Stimulated activated CD4-positive, alpha-beta T cell treated with anti-CD3 and anti-CD28 coated beads, Interleukin-12 subunit alpha, Interleukin-12 subunit beta, amount 100 ng/mL, for 4 hours (primary cell): ENCODE measurements around the gene MEDAG.

Experiments
- DNase-seq: peaks from one replicate; pipeline ENCODE4 v3.0.0-alpha.2; 2020

MEDAG gene

GRCh38 chr13:30873499-30873898 lies 32.6 kb upstream of the MEDAG start:
- no peak for DNase-seq

GRCh38 chr13:30874111-30874510 lies 32.0 kb upstream of the MEDAG start:
- no peak for DNase-seq

GRCh38 chr13:30874561-30874960 lies 31.5 kb upstream of the MEDAG start:
- DNase-seq = no peak

- DNase-seq = no peak
These were observed 28.7 kb upstream of the MEDAG start for GRCh38 chr13:30877335-30877734.

DNA sequence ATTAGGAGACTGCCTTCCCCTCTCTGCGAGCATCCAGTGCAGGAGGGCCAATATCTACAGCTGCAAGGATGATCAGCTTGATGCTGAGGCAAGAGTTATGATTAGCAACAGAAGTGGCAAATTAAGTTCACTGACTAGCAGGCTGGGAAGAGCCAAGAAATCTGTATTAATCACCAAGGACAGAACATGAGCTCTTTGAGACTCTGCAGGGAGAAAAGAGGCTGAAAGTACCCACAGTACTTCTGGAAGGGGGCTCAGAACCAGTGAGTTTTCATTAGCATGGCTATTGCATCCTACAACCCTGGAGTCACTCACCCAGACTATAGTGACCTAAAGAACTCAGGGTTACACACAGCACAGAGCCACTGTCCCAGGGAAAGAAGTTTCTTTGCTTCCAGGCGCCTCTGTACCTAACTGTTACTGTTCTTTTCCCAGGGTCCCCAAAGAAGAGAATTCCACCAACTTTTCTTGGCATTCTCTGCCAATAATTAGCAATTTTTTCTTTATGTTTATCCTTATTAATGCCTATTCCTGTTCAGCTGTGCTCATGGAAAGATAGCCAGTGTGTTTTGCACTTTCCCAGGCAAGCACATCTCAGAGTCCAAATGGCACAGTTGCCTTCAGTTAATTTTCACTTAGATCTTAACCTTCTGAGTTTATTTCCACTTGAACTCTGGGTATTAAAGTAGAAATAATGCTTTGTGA lies 25.8 kb upstream of the MEDAG start:
- DNase-seq = no peak

DNA sequence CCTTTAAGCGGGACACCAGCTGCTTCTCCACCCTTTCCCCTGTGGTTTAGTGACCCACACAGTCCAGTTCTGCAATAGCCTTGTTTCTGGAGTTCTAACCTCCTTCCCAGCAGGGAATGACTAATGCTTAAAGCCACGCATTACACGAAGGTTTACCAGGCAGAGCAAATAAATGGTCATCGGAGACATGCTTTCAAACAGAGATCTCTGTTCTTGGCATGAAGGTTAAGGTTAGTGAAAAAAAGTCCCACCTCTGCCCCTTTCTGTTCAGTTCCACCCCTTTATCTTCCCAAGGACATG lies 25.3 kb upstream of the MEDAG start:
- no peak for DNase-seq

DNA sequence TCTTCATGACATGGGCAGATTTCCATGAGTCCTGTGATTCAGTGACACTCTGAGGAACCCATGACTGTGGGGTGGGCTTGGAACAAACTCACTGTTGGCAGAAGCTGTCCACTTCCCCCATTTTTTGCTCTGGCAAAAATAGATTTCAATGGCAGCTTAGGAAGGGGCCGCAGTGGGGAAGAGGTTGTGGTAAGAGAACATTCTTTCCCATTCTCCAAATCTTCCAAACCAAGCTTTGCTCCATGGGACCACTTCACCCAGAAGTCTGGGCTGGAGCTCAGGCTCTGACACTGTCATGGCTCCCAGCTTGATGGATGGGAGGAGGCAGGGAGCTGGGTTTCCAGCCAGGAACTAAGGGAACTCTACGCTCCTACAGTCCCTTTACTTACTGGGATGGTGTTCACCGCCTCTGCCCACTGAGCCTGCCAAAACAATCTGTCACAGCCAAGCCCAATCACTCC lies 24.9 kb upstream of the MEDAG start:
- DNase-seq = no peak

DNA sequence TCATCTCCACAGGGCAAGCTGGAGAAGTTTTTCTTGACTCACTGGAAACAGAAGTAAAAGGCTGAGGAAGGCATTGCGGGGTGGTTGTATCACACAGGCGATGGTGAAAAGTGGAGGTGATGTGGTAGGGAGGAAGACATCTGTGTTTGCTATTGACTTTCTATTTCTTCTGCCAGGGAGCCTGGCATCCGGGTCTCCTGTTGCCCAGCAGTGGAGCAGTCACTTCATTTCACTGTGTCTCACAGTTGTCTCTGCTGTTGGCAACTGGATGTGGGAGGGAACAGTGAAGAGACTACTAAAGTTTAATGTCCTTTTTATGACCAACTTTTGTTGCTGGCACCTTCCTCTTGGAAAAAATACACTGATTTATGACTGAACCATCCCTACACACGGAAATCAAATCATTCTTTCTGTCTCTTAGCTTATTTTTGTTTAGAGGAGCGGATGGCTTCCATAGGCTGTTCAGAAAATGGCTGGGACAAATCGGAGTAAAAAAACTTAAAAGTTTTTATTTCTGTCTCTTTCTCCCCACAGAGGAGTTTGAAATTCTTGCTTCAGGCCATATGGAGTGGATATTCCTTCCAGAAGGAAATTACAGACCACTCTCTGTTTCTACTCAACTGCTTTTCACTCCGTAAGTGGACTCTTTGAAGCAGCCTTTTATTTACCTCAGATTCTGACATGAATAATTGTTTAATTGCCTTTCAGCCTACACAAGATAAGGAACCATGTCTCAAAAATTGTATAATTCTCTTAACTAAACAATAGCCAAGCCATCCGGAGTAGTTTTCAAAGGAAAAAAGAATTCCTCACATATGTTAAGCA lies 23.8 kb upstream of the MEDAG start:
- no peak for DNase-seq

GRCh38 chr13:30882996-30883766 lies 22.9 kb upstream of the MEDAG start:
- no peak for DNase-seq

- DNase-seq = no peak
These were observed 21.5 kb upstream of the MEDAG start for GRCh38 chr13:30884543-30884942.

- DNase-seq = no peak
These were observed 16.8 kb upstream of the MEDAG start for GRCh38 chr13:30889196-30889690.

DNA sequence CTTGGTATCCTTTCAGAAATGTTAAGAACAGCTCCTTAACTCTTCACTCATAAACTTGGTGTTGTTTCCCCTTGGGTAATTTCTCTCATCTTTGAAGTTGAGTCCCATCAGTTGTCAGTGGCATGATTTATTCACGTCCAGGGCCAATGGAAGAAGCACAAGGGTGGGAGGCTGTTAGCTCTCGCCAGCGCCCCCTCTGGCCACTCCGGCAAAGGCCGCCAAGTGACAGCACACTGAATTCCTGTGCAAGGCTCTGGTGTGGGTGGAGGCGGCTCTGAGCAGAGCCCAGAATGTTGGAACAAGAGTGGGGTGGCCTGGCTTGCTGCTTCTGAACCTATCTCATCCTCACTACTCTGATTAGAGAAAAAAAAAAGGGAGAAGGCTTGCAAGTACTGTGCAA lies 13.1 kb upstream of the MEDAG start:
- DNase-seq = no peak

DNA sequence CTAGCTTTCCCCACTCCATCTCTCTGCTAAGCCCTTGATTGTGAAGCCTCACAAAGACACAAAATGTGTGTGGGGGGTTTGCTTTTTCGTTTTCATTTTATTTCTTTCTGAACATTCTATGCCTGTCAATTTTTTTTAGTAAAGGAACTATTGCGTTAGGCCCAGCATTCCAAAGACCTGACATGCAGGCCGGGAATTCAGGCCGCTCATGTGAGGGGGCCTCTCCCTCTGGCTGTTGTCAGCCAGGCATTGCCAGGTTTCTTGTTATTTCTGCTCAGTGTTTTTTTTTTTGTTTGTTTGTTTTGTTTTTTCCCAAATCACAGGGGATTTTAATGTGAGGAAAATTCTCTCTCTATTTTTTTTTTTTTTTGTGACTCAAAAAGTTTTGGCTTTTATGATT lies 10.3 kb upstream of the MEDAG start:
- no peak for DNase-seq

- no peak for DNase-seq
These were observed 8.0 kb upstream of the MEDAG start for GRCh38 chr13:30898070-30898469.

GRCh38 chr13:30898678-30899241 lies 7.3 kb upstream of the MEDAG start:
- no peak for DNase-seq

- no peak for DNase-seq
These were observed 5.6 kb upstream of the MEDAG start for GRCh38 chr13:30900436-30900835.

- no peak for DNase-seq
These were observed 4.9 kb upstream of the MEDAG start for GRCh38 chr13:30900952-30901749.

DNA sequence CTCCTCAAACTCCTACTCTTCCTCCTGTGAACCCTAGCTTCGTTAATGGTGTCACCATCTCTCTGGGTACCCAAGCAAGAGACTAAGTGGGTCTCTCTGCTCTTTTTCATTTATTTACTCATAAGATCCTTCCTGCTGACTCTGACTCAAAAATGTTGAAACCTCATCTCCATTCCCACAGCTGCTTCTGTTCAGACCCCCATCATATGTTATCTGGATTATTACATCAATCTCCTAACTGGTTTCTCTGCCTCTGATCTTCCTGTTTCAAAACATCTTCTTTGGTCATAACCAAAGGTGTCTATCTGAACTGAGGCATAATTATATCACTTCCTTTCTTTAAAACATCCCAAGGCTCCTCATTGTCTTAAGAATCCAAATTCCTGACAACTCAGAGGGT lies 2.0 kb upstream of the MEDAG start:
- no peak for DNase-seq

- no peak for DNase-seq
These were observed 460 bp downstream of the MEDAG start for GRCh38 chr13:30906411-30907051.

- no peak for DNase-seq
These were observed 1.2 kb downstream of the MEDAG start for GRCh38 chr13:30907121-30907861.

DNA sequence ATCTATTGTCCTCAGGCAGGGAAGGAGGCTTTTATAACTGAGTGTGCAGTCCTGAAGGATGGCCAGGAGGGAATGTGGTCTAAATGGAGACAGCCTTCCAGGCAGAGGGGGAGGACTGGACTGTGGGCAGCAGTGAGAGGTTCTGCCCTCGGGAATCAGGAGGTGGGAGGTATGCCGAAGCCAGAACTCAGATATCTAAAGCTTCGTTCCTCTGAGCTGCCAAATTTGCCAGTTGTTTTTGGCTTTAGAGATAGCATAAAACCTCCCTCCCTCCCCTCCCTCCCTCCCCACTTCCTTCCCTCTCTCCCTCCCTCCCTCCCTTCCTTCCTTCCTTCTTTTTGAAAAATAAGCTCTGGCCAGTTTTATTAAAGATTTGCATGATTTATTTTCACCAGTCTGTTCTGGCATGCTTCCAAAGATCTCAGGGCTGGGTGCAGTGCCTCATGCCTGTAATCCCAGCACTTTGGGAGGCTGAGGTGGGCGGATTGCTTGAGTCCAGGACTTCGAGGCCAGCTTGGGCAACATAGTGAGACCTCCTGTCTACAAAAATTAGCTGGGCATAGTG lies 2.4 kb downstream of the MEDAG start:
- DNase-seq = no peak
